Keratinocyte (primary cell): Measurements from ENCODE around the gene ADAMTS17. TPM values are rescaled to one million over a fixed set of nuclear protein-coding genes. Genes with fewer than 3 reads are reported as not detected.

Experiments
- DNase-seq: peaks from one replicate; pipeline ENCODE4 v3.0.0-alpha.2; 2011; ENCODE audit warnings: low read depth, missing footprints, low spot score
- FAIRE-seq: peaks from 2 replicates; lab custom pipeline; 2011; peaks lifted over from hg19 to GRCh38; lab: Jason Lieb, UNC
- H2AFZ ChIP-seq: 2 replicates; pipeline ENCODE4 v1.6.0; 2012; ENCODE audit warnings: low read length, control low read depth, inconsistent platforms; ENCODE audit not compliant: control insufficient read depth
- H3K27ac ChIP-seq: 2 replicates; pipeline ENCODE4 v1.5.1; 2011; ENCODE audit warnings: low read length; ENCODE audit not compliant: control insufficient read depth, insufficient read depth
- H3K27me3 ChIP-seq: 3 replicates; pipeline ENCODE4 v1.6.0; 2011; ENCODE audit warnings: low read length; ENCODE audit not compliant: control insufficient read depth, insufficient read depth; ENCODE audit errors: extremely low read depth
- H3K36me3 ChIP-seq, 2 experiments: 2 replicates in 1 of 2; 3 replicates in 1 of 2; pipeline ENCODE4 v1.5.1; 2011; ENCODE audit warnings: low read length in 2 of 2, mild to moderate bottlenecking in 1 of 2; ENCODE audit not compliant: control insufficient read depth in 2 of 2, insufficient read depth in 2 of 2; ENCODE audit errors: extremely low read depth in 1 of 2
- H3K4me1 ChIP-seq: 3 replicates; pipeline ENCODE4 v1.5.1; 2011; ENCODE audit warnings: low read length; ENCODE audit not compliant: control insufficient read depth, insufficient read depth; ENCODE audit errors: extremely low read depth
- H3K4me2 ChIP-seq: 3 replicates; pipeline ENCODE4 v1.6.0; 2011; ENCODE audit warnings: low read depth, low read length; ENCODE audit not compliant: control insufficient read depth, insufficient read depth; ENCODE audit errors: extremely low read depth
- H3K4me3 ChIP-seq, 3 experiments: fragments of 200-600 bp in 1 of 3; sonication (generic) in 1 of 3; 2 replicates in 2 of 3; 3 replicates in 1 of 3; pipeline ENCODE4 v1.5.1; 2011 to 2016; ENCODE audit warnings: low read length in 3 of 3, mild to moderate bottlenecking in 3 of 3, control low read depth in 2 of 3, inconsistent platforms in 1 of 3, low read depth in 1 of 3, mixed read lengths in 1 of 3, mixed run types in 1 of 3, moderate library complexity in 1 of 3; ENCODE audit not compliant: control insufficient read depth in 2 of 3, insufficient read depth in 2 of 3; ENCODE audit errors: extremely low read depth in 1 of 3
- H3K79me2 ChIP-seq: 2 replicates; pipeline ENCODE4 v1.6.0; 2012; ENCODE audit warnings: low read length; ENCODE audit not compliant: control insufficient read depth, insufficient read depth
- H3K9ac ChIP-seq: 3 replicates; pipeline ENCODE4 v1.6.0; 2011; ENCODE audit warnings: low read length; ENCODE audit not compliant: control insufficient read depth, insufficient read depth; ENCODE audit errors: extremely low read depth
- H3K9me1 ChIP-seq: 3 replicates; pipeline ENCODE4 v1.6.0; 2011; ENCODE audit warnings: low read length; ENCODE audit not compliant: control insufficient read depth, insufficient read depth; ENCODE audit errors: extremely low read depth
- H3K9me3 ChIP-seq: 2 replicates; pipeline ENCODE4 v1.5.1; 2012; ENCODE audit warnings: low read depth, low read length; ENCODE audit not compliant: control insufficient read depth
- H4K20me1 ChIP-seq: 3 replicates; pipeline ENCODE4 v1.6.0; 2011; ENCODE audit warnings: low read length; ENCODE audit not compliant: control insufficient read depth, insufficient read depth; ENCODE audit errors: extremely low read depth
- EZH2 ChIP-seq: IDR thresholded peaks from one replicate; pipeline ENCODE4 v1.6.1; 2012; ENCODE audit warnings: inconsistent platforms, mild to moderate bottlenecking, low read length, moderate library complexity
- dilution Hi-C: fragments of 300-500 bp; cut with MboI; formaldehyde crosslinking; loops from one replicate; pipeline ENCODE4 v1.7.0; 2020; ENCODE audit warnings: low sequenced_read_pairs; ENCODE audit not compliant: extremely low pct_ligation_motif_present
- polyA plus RNA-seq, 5 experiments: library from polyadenylated mRNA; depleted of rRNA in 3 of 5; stranded (reverse) in 3 of 5; stranded (forward) in 1 of 5; unstranded in 1 of 5; fragments of >200 nt; gene quantifications; 1 replicate in 1 of 5; 2 replicates in 3 of 5; 3 replicates in 1 of 5; pipeline versions ENCODE4 v1.2.1 to v1.2.3, GENCODE V29; 2011 to 2012; ENCODE audit warnings: missing spikeins in 2 of 5, low read depth in 1 of 5, low replicate concordance in 1 of 5
- TF ChIP-seq, protein P1 (sequence below), 3 experiments: IDR thresholded peaks in 1 of 3; conservative IDR thresholded peaks in 1 of 3; optimal IDR thresholded peaks in 1 of 3; 2 replicates in 2 of 3; 3 replicates in 1 of 3; pipeline versions ENCODE3 to v1.5.1; 2011; ENCODE audit warnings: low read length in 3 of 3, mild to moderate bottlenecking in 3 of 3, moderate library complexity in 2 of 3, control low read depth in 1 of 3, inconsistent platforms in 1 of 3; ENCODE audit not compliant: insufficient read depth in 2 of 3; ENCODE audit errors: extremely low read depth in 1 of 3

ADAMTS17 gene
- polyA plus RNA-seq, 1 donor (not counting 4 experiments of a cell fraction or from before 2014, with no cell fraction given): 0.18 TPM

DNA sequence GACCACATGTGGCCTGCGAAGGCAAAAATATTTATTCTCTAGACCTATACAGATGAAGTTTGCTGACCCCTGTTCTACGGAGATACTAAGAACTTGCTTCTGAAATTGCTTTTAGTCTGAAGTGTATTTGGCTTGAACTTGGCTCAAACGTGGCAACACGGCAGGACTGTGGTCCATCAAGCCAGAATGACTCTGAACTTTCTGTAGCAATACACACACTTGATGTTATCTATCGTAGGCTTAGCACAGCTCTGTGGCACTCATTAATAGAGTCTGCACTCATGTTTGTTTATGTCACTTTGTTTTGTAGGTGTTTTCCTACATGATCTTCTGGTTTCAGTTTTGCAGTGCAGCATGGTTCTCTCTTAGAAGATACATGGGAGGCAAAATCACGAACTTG is 298.1 kb downstream of the ADAMTS17 start:
- DNase-seq (no peak), FAIRE-seq (peak; percentile 85)

DNA sequence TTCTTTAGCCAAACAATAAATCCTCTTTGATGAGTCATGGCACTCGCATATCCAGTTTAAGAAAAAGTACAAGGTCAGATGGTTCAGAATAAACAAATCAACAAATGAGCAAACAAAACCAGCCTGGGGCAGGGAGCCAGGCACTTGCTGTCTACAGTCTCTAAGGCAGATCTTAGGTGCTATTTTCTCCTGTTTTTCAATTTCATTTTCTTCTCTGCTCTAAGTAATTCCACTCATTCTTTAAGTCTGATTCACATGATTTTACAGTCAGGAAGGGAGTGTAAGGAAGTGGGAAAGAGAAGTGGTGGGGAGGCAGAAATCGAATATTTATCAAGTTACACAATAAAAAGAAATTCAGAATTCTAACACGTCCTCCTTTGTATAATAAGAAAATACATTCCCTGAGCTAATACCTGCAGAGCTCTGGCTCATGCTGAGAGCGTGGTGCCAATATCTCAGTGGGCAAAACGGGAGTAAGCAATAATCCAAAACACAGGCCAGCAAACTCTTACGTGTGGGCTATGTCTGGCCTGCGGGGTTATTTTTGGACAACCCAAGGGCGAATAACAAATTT is 298.6 kb downstream of the ADAMTS17 start:
- TF ChIP-seq EZH2: no peak
- TF ChIP-seq, protein P1, sequence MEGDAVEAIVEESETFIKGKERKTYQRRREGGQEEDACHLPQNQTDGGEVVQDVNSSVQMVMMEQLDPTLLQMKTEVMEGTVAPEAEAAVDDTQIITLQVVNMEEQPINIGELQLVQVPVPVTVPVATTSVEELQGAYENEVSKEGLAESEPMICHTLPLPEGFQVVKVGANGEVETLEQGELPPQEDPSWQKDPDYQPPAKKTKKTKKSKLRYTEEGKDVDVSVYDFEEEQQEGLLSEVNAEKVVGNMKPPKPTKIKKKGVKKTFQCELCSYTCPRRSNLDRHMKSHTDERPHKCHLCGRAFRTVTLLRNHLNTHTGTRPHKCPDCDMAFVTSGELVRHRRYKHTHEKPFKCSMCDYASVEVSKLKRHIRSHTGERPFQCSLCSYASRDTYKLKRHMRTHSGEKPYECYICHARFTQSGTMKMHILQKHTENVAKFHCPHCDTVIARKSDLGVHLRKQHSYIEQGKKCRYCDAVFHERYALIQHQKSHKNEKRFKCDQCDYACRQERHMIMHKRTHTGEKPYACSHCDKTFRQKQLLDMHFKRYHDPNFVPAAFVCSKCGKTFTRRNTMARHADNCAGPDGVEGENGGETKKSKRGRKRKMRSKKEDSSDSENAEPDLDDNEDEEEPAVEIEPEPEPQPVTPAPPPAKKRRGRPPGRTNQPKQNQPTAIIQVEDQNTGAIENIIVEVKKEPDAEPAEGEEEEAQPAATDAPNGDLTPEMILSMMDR (optimal IDR thresholded peaks at IDR 0.05 in 1 of 3, IDR thresholded peaks at IDR 0.05 in 1 of 3, conservative IDR thresholded peaks at IDR 0.05 in 1 of 3; ENCODE audit: extremely low read depth in 1 of 3, insufficient read depth in 2 of 3, low read length in 3 of 3): no peak
- Histone ChIP-seq H3K9ac (no peak overlapping the region), H3K4me3 (peak overlapping the region in 2 of 3 experiments; percentile 15 to 22), H3K9me3 (no peaks in the 10 kb centered on the region), H3K36me3 (no peaks in the 10 kb centered on the region), H3K4me2 (peak overlapping the region; percentile 58), H3K27me3 (no peaks in the 10 kb centered on the region), H3K4me1 (peaks cover 24% of the 10 kb centered on the region), H3K27ac (peak overlapping the region; percentile 62), H3K79me2 (no peaks in the 10 kb centered on the region), H3K9me1 (no peaks in the 10 kb centered on the region), H2AFZ (no peak overlapping the region), H4K20me1 (no peaks in the 10 kb centered on the region)
- peak; percentile 59 for FAIRE-seq
- DNase-seq: peak; percentile 63
- dilution Hi-C loops: no loop called here

More for the DNA sequence above, 298.1 kb downstream of the ADAMTS17 start:
- TF ChIP-seq, protein P1 (optimal IDR thresholded peaks at IDR 0.05 in 1 of 3, IDR thresholded peaks at IDR 0.05 in 1 of 3, conservative IDR thresholded peaks at IDR 0.05 in 1 of 3; ENCODE audit: extremely low read depth in 1 of 3, insufficient read depth in 2 of 3, low read length in 3 of 3): no peak
- no peak for TF ChIP-seq EZH2
- Histone ChIP-seq H3K79me2 (no peaks in the 10 kb centered on the region), H3K4me2 (peak overlapping the region; percentile 58), H3K9ac (no peak overlapping the region), H3K27me3 (no peaks in the 10 kb centered on the region), H3K4me3 (peak overlapping the region in 2 of 3 experiments; percentile 15), H3K9me3 (no peaks in the 10 kb centered on the region), H3K36me3 (no peaks in the 10 kb centered on the region), H3K9me1 (no peaks in the 10 kb centered on the region), H3K4me1 (peaks cover 24% of the 10 kb centered on the region), H2AFZ (peak overlapping the region; percentile 27), H3K27ac (peak overlapping the region; percentile 62), H4K20me1 (no peaks in the 10 kb centered on the region)
- dilution Hi-C loops: no loop called here
